K562 (cell line): ENCODE results near the gene GRWD1. TPM values are rescaled to one million over a fixed set of nuclear protein-coding genes. Genes with fewer than 3 reads are reported as not detected.

Source experiments
- ATAC-seq: fragments of 200-7000 bp; cut with Tn5 transposase; 3 replicates; pipeline ENCODE4 v1.9.1; 2020; ENCODE audit warnings: moderate library complexity
- BruUV-seq: library from RNA; stranded (reverse); fragments of 400-500 nt; replicated peaks from 2 replicates; lab custom pipeline; 2021; lab: Mats Ljungman, UMichigan
- CTCF ChIA-PET: fragments of 300-600 bp; formaldehyde crosslinking; extraction: SDS; loops from one replicate; lab custom pipeline; 2021; ENCODE audit warnings: low intra/inter-chr PET ratio; lab: Yijun Ruan, JAX
- POLR2A ChIA-PET: fragments of 300-600, 350-650 bp; sonication (Branson Sonifier 250); formaldehyde crosslinking; extraction: SDS; loops from one replicate; lab custom pipeline; 2021; ENCODE audit warnings: antibody characterized with exemption, inconsistent platforms; lab: Yijun Ruan, JAX
- DNase-seq, 4 experiments: peaks; one replicate each; pipeline versions ENCODE4 v3.0.0 to v3.0.0-alpha.2; 2011 to 2018; ENCODE audit warnings: low spot score in 3 of 4, mixed read lengths in 3 of 4; ENCODE audit errors: extremely low read depth in 1 of 4
- FAIRE-seq: peaks from 2 replicates; lab custom pipeline; 2011; peaks lifted over from hg19 to GRCh38; lab: Jason Lieb, UNC
- H2AFZ ChIP-seq: 2 replicates; pipeline ENCODE4 v1.6.0; 2011; ENCODE audit warnings: low read depth, low read length, control low read depth, inconsistent platforms
- H3K27ac ChIP-seq: fragments of 200-600 bp; 3 replicates; pipeline ENCODE4 v1.8.0; 2011; ENCODE audit warnings: low read depth, mild to moderate bottlenecking, control low read depth, inconsistent platforms, low read length, moderate library complexity, mixed read lengths; ENCODE audit errors: extremely low read depth
- H3K27me3 ChIP-seq, 2 experiments: fragments of 300-600 bp in 1 of 2; 2 replicates in 1 of 2; 3 replicates in 1 of 2; pipeline versions ENCODE4 v1.6.0 to v1.8.0; 2011; ENCODE audit warnings: inconsistent platforms in 2 of 2, low read length in 2 of 2, mild to moderate bottlenecking in 1 of 2, mixed read lengths in 1 of 2, moderate library complexity in 1 of 2; ENCODE audit not compliant: control insufficient read depth in 2 of 2, insufficient read depth in 2 of 2
- H3K36me3 ChIP-seq: fragments of 300-600 bp; 3 replicates; pipeline ENCODE4 v1.8.0; 2011; ENCODE audit warnings: mild to moderate bottlenecking, low read length, inconsistent platforms; ENCODE audit not compliant: control insufficient read depth, insufficient read depth
- H3K4me1 ChIP-seq, 2 experiments: fragments of 200-600 bp in 1 of 2; replicated peaks in 1 of 2; 2 replicates in 1 of 2; 3 replicates in 1 of 2; pipeline versions ENCODE4 v1.5.1 to v1.8.0; 2011; ENCODE audit warnings: inconsistent platforms in 2 of 2, low read length in 2 of 2, mild to moderate bottlenecking in 1 of 2, mixed read lengths in 1 of 2, moderate library complexity in 1 of 2; ENCODE audit not compliant: control insufficient read depth in 2 of 2, insufficient read depth in 2 of 2
- H3K4me2 ChIP-seq: 2 replicates; pipeline ENCODE4 v1.6.1; 2011; ENCODE audit warnings: low read length, control low read depth, inconsistent platforms, mixed read lengths; ENCODE audit not compliant: insufficient read depth
- H3K4me3 ChIP-seq: fragments of 200-600 bp; sonication (generic), shearing (Covaris generic); 2 replicates; pipeline ENCODE4 v1.5.1; 2016; ENCODE audit warnings: control low read depth, inconsistent platforms
- H3K79me2 ChIP-seq: fragments of 200-600 bp; 3 replicates; pipeline ENCODE4 v1.8.0; 2011; ENCODE audit warnings: low read length, inconsistent platforms; ENCODE audit not compliant: control insufficient read depth, insufficient read depth
- H3K9ac ChIP-seq, 2 experiments: 2 replicates each; pipeline versions ENCODE4 v1.6.0 to v1.6.1; 2011; ENCODE audit warnings: low read depth in 2 of 2, low read length in 2 of 2, control low read depth in 1 of 2, inconsistent platforms in 1 of 2, mild to moderate bottlenecking in 1 of 2, mixed read lengths in 1 of 2; ENCODE audit not compliant: insufficient read depth in 1 of 2
- H3K9me1 ChIP-seq: one replicate; pipeline ENCODE4 v1.6.0; 2011; ENCODE audit warnings: inconsistent platforms, mild to moderate bottlenecking, low read length, moderate library complexity; ENCODE audit not compliant: control insufficient read depth, insufficient read depth
- H3K9me3 ChIP-seq: replicated peaks from 2 replicates; pipeline ENCODE4 v1.5.1; 2011; ENCODE audit warnings: low read depth, low read length, inconsistent platforms; ENCODE audit not compliant: control insufficient read depth, insufficient read depth
- H4K20me1 ChIP-seq: replicated peaks from 2 replicates; pipeline ENCODE4 v1.6.1; 2011; ENCODE audit warnings: low read length, inconsistent platforms, mixed read lengths; ENCODE audit not compliant: control insufficient read depth, insufficient read depth
- ADNP ChIP-seq: fragments of 200-800 bp; sonication (Bioruptor generic); IDR thresholded peaks from 2 replicates; pipeline ENCODE4 v1.6.1; 2016; ENCODE audit warnings: missing genetic modification characterization, missing compliant biosample characterization
- HDAC1 ChIP-seq, 2 experiments: fragments of 450-650 bp; IDR thresholded peaks; 2 replicates each; pipeline ENCODE4 v1.6.1; 2016 to 2017; ENCODE audit warnings: inconsistent platforms in 1 of 2, mild to moderate bottlenecking in 1 of 2, moderate library complexity in 1 of 2
- MBD1 ChIP-seq: fragments of 250-450 bp; sonication (Bioruptor Pico); IDR thresholded peaks from 2 replicates; pipeline ENCODE4 v1.8.0; 2022; ENCODE audit warnings: inconsistent platforms
- SIN3A ChIP-seq, 2 experiments: fragments of 150-350 bp in 1 of 2; IDR thresholded peaks; 2 replicates each; pipeline ENCODE4 v1.6.1; 2011 to 2016; ENCODE audit warnings: borderline replicate concordance in 2 of 2, low read depth in 2 of 2, low read length in 2 of 2, mild to moderate bottlenecking in 2 of 2, moderate library complexity in 2 of 2; ENCODE audit not compliant: control insufficient read depth in 1 of 2
- SMARCB1 ChIP-seq: IDR thresholded peaks from 2 replicates; pipeline ENCODE4 v1.6.1; 2011; ENCODE audit warnings: improper control_type of control experiment, low read depth; ENCODE audit not compliant: insufficient read length
- SMARCE1 ChIP-seq: fragments of 450-650 bp; IDR thresholded peaks from 2 replicates; pipeline ENCODE4 v1.7.1; 2016; ENCODE audit warnings: mild to moderate bottlenecking
- ZC3H11A ChIP-seq: IDR thresholded peaks from 2 replicates; pipeline ENCODE4 v1.6.1; 2012; ENCODE audit warnings: low read depth, low read length, improper control_type of control experiment
- ZFPM2 ChIP-seq: fragments of 250-450 bp; sonication (Bioruptor Pico); IDR thresholded peaks from 2 replicates; pipeline ENCODE4 v1.5.1; 2022; ENCODE audit warnings: mild to moderate bottlenecking
- ZHX1 ChIP-seq: fragments of 150-350 bp; conservative IDR thresholded peaks from 2 replicates; pipeline ENCODE4 v1.6.1; 2014; ENCODE audit warnings: low read length
- ZNF316 ChIP-seq: fragments of 450-650 bp; IDR thresholded peaks from 2 replicates; pipeline ENCODE4 v1.6.1; 2016
- ZZZ3 ChIP-seq: fragments of 450-650 bp; IDR thresholded peaks from 2 replicates; pipeline ENCODE4 v1.6.1; 2016; ENCODE audit warnings: antibody characterized with exemption, mild to moderate bottlenecking, moderate library complexity
- WGBS: fragments of 100-300 bp; shearing (Covaris generic); methylation state at CpG from one replicate; pipeline ENCODE4 v1.1.6; 2016; ENCODE audit warnings: low coverage, mixed read lengths; ENCODE audit not compliant: insufficient coverage; ENCODE audit errors: missing lambda C conversion rate; 5-methylcytosine and 5-hydroxymethylcytosine counted together
- in situ Hi-C: fragments of 300-500 bp; cut with MboI; formaldehyde crosslinking; loops from 4 replicates; pipeline ENCODE4 v1.15.0; 2018; ENCODE audit warnings: inconsistent platforms, mixed read lengths
- intact Hi-C: fragments of 100-400 bp; cut with micrococcal nuclease; formaldehyde crosslinking; loops from 2 replicates; pipeline ENCODE4 v1.14.2; 2022
- polyA plus RNA-seq, 8 experiments: library from polyadenylated mRNA; depleted of rRNA in 4 of 8; stranded (reverse) in 5 of 8; unstranded in 3 of 8; fragments of >200 nt; fragmentation: Nextera tagmentation in 2 of 8; fragmentation: Illumina TruSeq in 1 of 8; extraction: Ambion mirVana in 2 of 8; extraction: Trizol in 1 of 8; gene quantifications; 2 replicates each; pipeline versions ENCODE4 v1.2.1 to v1.2.3, GENCODE V29; 2011 to 2014; ENCODE audit warnings: inconsistent platforms in 1 of 8, missing spikeins in 1 of 8
- total RNA-seq, 7 experiments: library from RNA; depleted of rRNA in 6 of 7; stranded (reverse); fragments of >200 nt in 6 of 7; fragmentation: Illumina TruSeq in 2 of 7; extraction: Trizol in 2 of 7; gene quantifications; 2 replicates each; pipeline versions ENCODE4 v1.2.1 to v1.2.3, GENCODE V29; 2011 to 2021; ENCODE audit warnings: low replicate concordance in 1 of 7
- TF ChIP-seq, protein P1 (sequence below): fragments of 450-650 bp; formaldehyde crosslinking; IDR thresholded peaks from 2 replicates; pipeline ENCODE4 v1.4.0; 2022; ENCODE audit warnings: mild to moderate bottlenecking, moderate library complexity

The GRWD1 gene
- total and polyA plus RNA-seq, 9 of the 15 experiments (the other 6 are each of a cell fraction or from before 2014, with no cell fraction given): 1.5 to 87.2 (median 24.5) TPM

GRCh38 chr19:48424694-48425219 is 21.0 kb upstream of the GRWD1 start (continued):
- TF ChIP-seq ADNP (tag): no peak
- TF ChIP-seq, protein P1, sequence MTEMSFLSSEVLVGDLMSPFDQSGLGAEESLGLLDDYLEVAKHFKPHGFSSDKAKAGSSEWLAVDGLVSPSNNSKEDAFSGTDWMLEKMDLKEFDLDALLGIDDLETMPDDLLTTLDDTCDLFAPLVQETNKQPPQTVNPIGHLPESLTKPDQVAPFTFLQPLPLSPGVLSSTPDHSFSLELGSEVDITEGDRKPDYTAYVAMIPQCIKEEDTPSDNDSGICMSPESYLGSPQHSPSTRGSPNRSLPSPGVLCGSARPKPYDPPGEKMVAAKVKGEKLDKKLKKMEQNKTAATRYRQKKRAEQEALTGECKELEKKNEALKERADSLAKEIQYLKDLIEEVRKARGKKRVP: no peak
- peak; percentile 92 for TF ChIP-seq SMARCE1
- TF ChIP-seq SMARCB1: no peak
- no peak for TF ChIP-seq ZHX1
- peak in 1 of 2 experiments; percentile 54; a peak in 1 of 4 replicates for TF ChIP-seq HDAC1 (IDR thresholded peaks at IDR 0.05)

GRCh38 chr19:48428670-48429069 is 17.1 kb upstream of the GRWD1 start:
- no peak overlapping the region for H3K27ac ChIP-seq
- H3K4me1 ChIP-seq: peaks cover 8 to 12% of the 10 kb centered on the region in 2 experiments
- ATAC-seq: no peak
- intact Hi-C loops: no loop called here
- no peak for FAIRE-seq
- ChIA-PET POLR2A (interaction anchor here (1.1 kb wide), 1 partner anchor 12 kb away, joined by 3 read pairs; no protein-coding TSS in a partner anchor), CTCF (no interaction called here)
- H3K79me2 ChIP-seq: no peaks in the 10 kb centered on the region
- DNase-seq: no peak
- H3K27me3 ChIP-seq: no peaks in the 10 kb centered on the region
- no peaks in the 10 kb centered on the region; the same call in 1 of the 2 replicates for H3K9me3 ChIP-seq
- no peaks in the 10 kb centered on the region for H3K9me1 ChIP-seq
- no peak overlapping the region for H3K9ac ChIP-seq
- BruUV-seq: no TSS peak
- no peak overlapping the region for H3K4me3 ChIP-seq
- no peaks in the 10 kb centered on the region for H4K20me1 ChIP-seq
- 100% methylated on average over 1 of the region's 1 CpG for WGBS
- H3K36me3 ChIP-seq: peaks cover 54% of the 10 kb centered on the region; the same call in 2 of the 3 replicates
- TF ChIP-seq ZFPM2 (CRISPR knock-in tag): no peak
- TF ChIP-seq ZZZ3: no peak
- TF ChIP-seq MBD1 (CRISPR knock-in tag): no peak
- TF ChIP-seq SIN3A (IDR thresholded peaks at IDR 0.05; ENCODE audit: borderline replicate concordance in 2 of 2, control insufficient read depth in 1 of 2, low read depth in 2 of 2, low read length in 2 of 2): no peak
- TF ChIP-seq ZC3H11A: no peak
- TF ChIP-seq ZNF316: no peak
- in situ Hi-C loops: no loop called here
- H2AFZ ChIP-seq: no peak overlapping the region
- H3K4me2 ChIP-seq: no peak overlapping the region
